ENCODE results near the gene RNF17.
A peak's percentile ranks its signal among the peaks of the same experiment; 100 is the strongest.

The RNF17 gene

GRCh38 chr13:24892829-24893228, 128.9 kb downstream of the RNF17 start:
- Mint-ChIP-seq H3K4me1 (peaks cover 7% of the 10 kb centered on the region), H3K27ac (no peak overlapping the region), H3K36me3 (ENCODE audit: low read depth) (peaks cover 69% of the 10 kb centered on the region), H3K9me3 (no peaks in the 10 kb centered on the region), H3K4me3 (no peak overlapping the region), H3K27me3 (ENCODE audit: low read depth, poor library complexity) (no peaks in the 10 kb centered on the region)
- DNase-seq = no peak
- no peak for TF ChIP-seq CTCF (IDR thresholded peaks at IDR 0.05)

- no peak for DNase-seq
- Mint-ChIP-seq H3K9me3 (no peaks in the 10 kb centered on the region), H3K27me3 (ENCODE audit: low read depth, poor library complexity) (no peaks in the 10 kb centered on the region), H3K36me3 (ENCODE audit: low read depth) (peaks cover 66% of the 10 kb centered on the region), H3K27ac (peak overlapping the region; percentile 75), H3K4me3 (no peak overlapping the region), H3K4me1 (peaks cover 7% of the 10 kb centered on the region)
- TF ChIP-seq CTCF (IDR thresholded peaks at IDR 0.05) = no peak
Measured at GRCh38 chr13:24893863-24894262, 129.9 kb downstream of the RNF17 start.

- no peaks in the 10 kb centered on the region for H3K27me3 Mint-ChIP-seq (ENCODE audit: low read depth, poor library complexity)
- peak overlapping the region; percentile 75 for H3K27ac Mint-ChIP-seq
- H3K4me1 Mint-ChIP-seq = peaks cover 7% of the 10 kb centered on the region
- H3K4me3 Mint-ChIP-seq = no peak overlapping the region
- H3K36me3 Mint-ChIP-seq (ENCODE audit: low read depth) = peaks cover 65% of the 10 kb centered on the region
- TF ChIP-seq CTCF (IDR thresholded peaks at IDR 0.05) = no peak
- no peak for DNase-seq
- H3K9me3 Mint-ChIP-seq = no peaks in the 10 kb centered on the region
Measured at GRCh38 chr13:24894277-24894971, 130.5 kb downstream of the RNF17 start.

GRCh38 chr13:24894972-24895300, 131.0 kb downstream of the RNF17 start:
- H3K9me3 Mint-ChIP-seq = no peaks in the 10 kb centered on the region
- no peak for DNase-seq
- peaks cover 7% of the 10 kb centered on the region for H3K4me1 Mint-ChIP-seq
- no peak overlapping the region for H3K4me3 Mint-ChIP-seq
- H3K27me3 Mint-ChIP-seq (ENCODE audit: low read depth, poor library complexity) = no peaks in the 10 kb centered on the region
- peaks cover 63% of the 10 kb centered on the region for H3K36me3 Mint-ChIP-seq (ENCODE audit: low read depth)
- no peak overlapping the region for H3K27ac Mint-ChIP-seq
- no peak for TF ChIP-seq CTCF (IDR thresholded peaks at IDR 0.05)

- no peak for TF ChIP-seq CTCF (IDR thresholded peaks at IDR 0.05)
- peaks cover 61% of the 10 kb centered on the region for H3K36me3 Mint-ChIP-seq (ENCODE audit: low read depth)
- H3K4me1 Mint-ChIP-seq = peaks cover 7% of the 10 kb centered on the region
- no peaks in the 10 kb centered on the region for H3K27me3 Mint-ChIP-seq (ENCODE audit: low read depth, poor library complexity)
- H3K9me3 Mint-ChIP-seq = no peaks in the 10 kb centered on the region
- no peak overlapping the region for H3K27ac Mint-ChIP-seq
- no peak overlapping the region for H3K4me3 Mint-ChIP-seq
- DNase-seq = no peak
Measured at GRCh38 chr13:24896061-24896460, 132.1 kb downstream of the RNF17 start.

- peaks cover 57% of the 10 kb centered on the region for H3K36me3 Mint-ChIP-seq (ENCODE audit: low read depth)
- H3K27me3 Mint-ChIP-seq (ENCODE audit: low read depth, poor library complexity) = no peaks in the 10 kb centered on the region
- no peak overlapping the region for H3K4me3 Mint-ChIP-seq
- H3K9me3 Mint-ChIP-seq = no peaks in the 10 kb centered on the region
- TF ChIP-seq CTCF (IDR thresholded peaks at IDR 0.05) = no peak
- H3K27ac Mint-ChIP-seq = no peak overlapping the region
- DNase-seq = no peak
- H3K4me1 Mint-ChIP-seq = peaks cover 7% of the 10 kb centered on the region
Measured at GRCh38 chr13:24897293-24897692, 133.3 kb downstream of the RNF17 start.

Data from nephron progenitor cell (in vitro differentiated cells).